Duodenal mucosa (tissue), 2 donors: ENCODE results near the gene GCNT4.

Experiments used
- H3K27ac ChIP-seq: one replicate; pipeline ENCODE4 v1.7.0; 2013; ENCODE audit warnings: low read depth, low read length
- H3K27me3 ChIP-seq, 2 donors: one replicate each; pipeline ENCODE4 v1.7.0; 2013; ENCODE audit warnings: low read length in 2 of 2, control low read depth in 1 of 2; ENCODE audit not compliant: insufficient read depth in 2 of 2, control insufficient read depth in 1 of 2
- H3K36me3 ChIP-seq, 2 donors: one replicate each; pipeline ENCODE4 v1.7.0; 2013; ENCODE audit warnings: low read length in 2 of 2, control low read depth in 1 of 2; ENCODE audit not compliant: insufficient read depth in 2 of 2, control insufficient read depth in 1 of 2
- H3K4me1 ChIP-seq, 2 donors: one replicate each; pipeline ENCODE4 v1.7.0; 2013; ENCODE audit warnings: low read length in 2 of 2, control low read depth in 1 of 2; ENCODE audit not compliant: insufficient read depth in 2 of 2, control insufficient read depth in 1 of 2
- H3K4me3 ChIP-seq, 2 donors: one replicate each; pipeline ENCODE4 v1.7.0; 2013; ENCODE audit warnings: low read length in 2 of 2, low read depth in 1 of 2
- H3K9ac ChIP-seq, 2 donors: one replicate each; pipeline ENCODE4 v1.7.0; 2013; ENCODE audit warnings: low read length in 2 of 2, low read depth in 1 of 2
- H3K9me3 ChIP-seq, 2 donors: one replicate each; pipeline ENCODE4 v1.7.0; 2013; ENCODE audit warnings: low read length in 2 of 2, control low read depth in 1 of 2; ENCODE audit not compliant: control insufficient read depth in 1 of 2

GCNT4 gene

GRCh38 chr5:75053054-75053303, 621 bp upstream of the GCNT4 start:
- H3K4me1 ChIP-seq, result peaks cover 39 to 50% of the 10 kb centered on the region in 2 donors
- H3K27ac ChIP-seq, result peak overlapping the region; percentile 82
- no peaks in the 10 kb centered on the region for H3K9me3 ChIP-seq
- peak overlapping the region; percentile 55 to 87 for H3K9ac ChIP-seq
- peaks cover 0 to 5% of the 10 kb centered on the region in 2 donors for H3K36me3 ChIP-seq
- H3K4me3 ChIP-seq, result peak overlapping the region; percentile 72 to 82
- H3K27me3 ChIP-seq, result no peaks in the 10 kb centered on the region

DNA sequence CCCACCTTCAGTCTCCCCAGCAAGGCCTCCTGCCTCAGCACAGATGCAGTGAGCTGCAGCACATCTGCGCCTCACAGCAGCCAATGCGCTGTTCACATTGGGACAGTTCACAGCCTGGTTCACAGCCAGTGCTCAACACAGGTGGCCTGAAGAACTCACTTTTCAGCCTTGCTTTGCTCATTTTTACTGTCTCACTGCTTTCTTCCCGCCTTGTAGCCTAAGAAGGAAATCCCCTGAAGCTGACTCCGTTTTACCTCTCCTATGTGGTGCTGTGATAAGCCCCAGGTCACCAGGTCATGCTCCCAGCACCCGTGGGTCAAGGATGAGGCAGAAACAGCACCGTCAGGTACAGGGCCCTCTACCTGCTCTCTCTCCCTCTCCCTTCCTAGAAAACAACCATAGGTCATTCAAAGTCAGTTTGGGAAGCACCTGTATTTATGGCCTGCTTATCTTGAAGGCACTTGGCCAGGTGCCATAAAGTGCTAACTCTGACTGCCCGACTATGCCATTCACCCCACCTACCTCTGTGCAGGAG, 1.1 kb downstream of the GCNT4 start:
- Histone ChIP-seq H3K36me3 (peaks cover 1 to 17% of the 10 kb centered on the region in 2 donors), H3K27me3 (no peaks in the 10 kb centered on the region), H3K4me1 (peaks cover 39 to 50% of the 10 kb centered on the region in 2 donors), H3K9ac (peak overlapping the region; percentile 4 to 87), H3K4me3 (peak overlapping the region; percentile 72 to 82), H3K9me3 (no peaks in the 10 kb centered on the region), H3K27ac (no peak overlapping the region)

- peaks cover 39 to 50% of the 10 kb centered on the region in 2 donors for H3K4me1 ChIP-seq
- H3K4me3 ChIP-seq, result peak overlapping the region; percentile 72 to 82
- peaks cover 4 to 26% of the 10 kb centered on the region in 2 donors for H3K36me3 ChIP-seq
- H3K9me3 ChIP-seq, result no peaks in the 10 kb centered on the region
- H3K27ac ChIP-seq, result no peak overlapping the region
- H3K9ac ChIP-seq, result peak overlapping the region in 1 of 2 donors; percentile 87
- no peaks in the 10 kb centered on the region for H3K27me3 ChIP-seq
These were observed 1.9 kb downstream of the GCNT4 start for GRCh38 chr5:75050415-75050814.

DNA sequence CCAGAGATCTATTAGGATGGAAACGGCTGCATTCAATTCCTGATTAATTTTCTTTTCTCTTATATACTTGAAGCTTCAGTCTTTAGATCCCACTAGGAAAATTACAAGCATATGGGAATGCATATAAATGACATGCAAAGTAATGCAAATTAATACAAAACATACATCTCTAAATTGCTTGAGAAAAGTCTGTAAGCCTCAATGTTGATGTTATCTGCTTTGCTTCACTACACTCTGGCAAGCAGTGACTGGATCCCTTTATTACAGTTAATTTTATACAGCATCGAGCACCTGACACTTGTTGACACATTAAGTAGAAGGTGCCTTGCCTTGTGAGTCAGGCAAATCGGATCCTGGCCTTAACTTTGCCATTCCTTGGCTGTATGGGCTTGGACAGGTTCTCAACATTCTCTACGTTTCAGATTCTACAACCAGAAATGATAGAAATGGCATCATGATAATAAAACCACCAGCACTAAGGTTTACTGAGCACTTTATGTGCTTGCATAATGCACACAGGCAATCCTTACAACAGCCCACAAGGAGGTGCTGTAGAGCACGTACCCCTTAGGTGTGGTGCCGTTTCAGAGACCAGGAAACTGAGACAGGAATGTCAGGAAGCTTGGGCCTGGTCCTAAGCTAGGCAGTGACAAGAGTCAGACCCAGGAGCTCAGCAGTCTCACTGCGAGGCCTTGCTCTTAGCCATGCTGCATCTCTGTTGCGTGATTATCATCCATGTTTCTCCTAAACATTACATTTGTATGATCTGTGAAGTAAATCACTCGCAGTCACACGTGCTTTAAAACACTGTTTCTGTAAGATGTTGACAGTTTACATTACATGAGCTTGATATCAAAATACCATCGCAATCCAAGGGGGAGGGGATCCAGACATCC, 2.7 kb downstream of the GCNT4 start:
- Histone ChIP-seq H3K9me3 (no peaks in the 10 kb centered on the region), H3K36me3 (peaks cover 4 to 33% of the 10 kb centered on the region in 2 donors), H3K9ac (no peak overlapping the region), H3K27ac (no peak overlapping the region), H3K4me3 (peak overlapping the region; percentile 72 to 82), H3K27me3 (no peaks in the 10 kb centered on the region), H3K4me1 (peaks cover 36 to 47% of the 10 kb centered on the region in 2 donors)

DNA sequence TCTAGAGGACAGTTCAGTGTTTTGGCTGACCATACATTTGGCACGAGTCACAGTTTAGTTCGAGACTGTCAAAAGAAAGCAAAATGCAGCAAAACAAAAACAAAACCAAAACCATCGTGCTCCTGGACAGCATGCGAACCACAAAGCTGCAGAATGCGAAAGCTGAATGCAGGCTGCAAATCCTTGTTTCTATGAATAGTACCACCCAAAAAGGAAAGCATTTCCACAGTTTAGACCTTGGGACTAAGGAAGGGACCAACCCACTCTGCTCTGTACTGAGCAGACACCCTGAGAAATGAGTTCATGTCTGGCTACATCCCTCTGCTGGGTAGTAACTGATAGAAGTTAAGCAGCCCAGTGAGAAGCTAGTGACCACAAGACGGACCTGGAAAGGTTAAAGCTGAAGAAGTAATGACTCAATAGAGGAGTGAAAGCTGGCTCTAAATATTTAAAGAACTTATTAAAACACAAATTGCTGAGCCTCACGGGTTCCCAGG, 3.9 kb downstream of the GCNT4 start:
- Histone ChIP-seq H3K27me3 (no peaks in the 10 kb centered on the region), H3K4me1 (peaks cover 31 to 37% of the 10 kb centered on the region in 2 donors), H3K9me3 (no peaks in the 10 kb centered on the region), H3K4me3 (peak overlapping the region; percentile 44 to 63), H3K36me3 (peaks cover 4 to 45% of the 10 kb centered on the region in 2 donors), H3K9ac (peak overlapping the region in 1 of 2 donors; percentile 10), H3K27ac (no peak overlapping the region)

DNA sequence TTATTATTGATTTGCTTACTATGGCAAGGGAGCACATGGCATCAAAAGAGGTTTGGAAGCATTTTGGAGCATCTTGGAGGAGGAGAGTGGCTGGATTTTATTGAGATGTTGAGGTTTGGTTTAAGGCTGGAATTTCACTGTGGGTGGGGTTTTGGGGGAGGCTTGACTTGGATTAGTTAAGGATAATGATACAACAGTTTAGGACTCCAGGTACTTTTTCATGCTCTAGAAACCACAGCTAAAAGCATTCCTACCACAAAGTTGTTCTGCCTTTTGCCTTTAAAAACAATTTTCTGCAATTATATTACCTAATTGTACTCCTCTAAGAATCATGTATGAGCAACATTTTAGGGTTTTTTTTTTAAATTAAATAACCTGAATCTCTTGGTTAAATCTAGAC, 5.0 kb downstream of the GCNT4 start:
- Histone ChIP-seq H3K4me3 (no peak overlapping the region), H3K4me1 (peaks cover 31 to 37% of the 10 kb centered on the region in 2 donors), H3K27me3 (no peaks in the 10 kb centered on the region), H3K9ac (no peak overlapping the region), H3K27ac (no peak overlapping the region), H3K9me3 (no peaks in the 10 kb centered on the region), H3K36me3 (peaks cover 4 to 46% of the 10 kb centered on the region in 2 donors)

GRCh38 chr5:75046366-75047142, 5.8 kb downstream of the GCNT4 start:
- peaks cover 4 to 46% of the 10 kb centered on the region in 2 donors for H3K36me3 ChIP-seq
- no peaks in the 10 kb centered on the region for H3K9me3 ChIP-seq
- peaks cover 31% of the 10 kb centered on the region in 2 donors for H3K4me1 ChIP-seq
- H3K4me3 ChIP-seq, result no peak overlapping the region
- H3K27me3 ChIP-seq, result no peaks in the 10 kb centered on the region
- no peak overlapping the region for H3K9ac ChIP-seq
- H3K27ac ChIP-seq, result no peak overlapping the region

- H3K36me3 ChIP-seq, result peaks cover 4 to 54% of the 10 kb centered on the region in 2 donors
- H3K9me3 ChIP-seq, result no peaks in the 10 kb centered on the region
- H3K9ac ChIP-seq, result no peak overlapping the region
- no peaks in the 10 kb centered on the region for H3K27me3 ChIP-seq
- H3K27ac ChIP-seq, result no peak overlapping the region
- peaks cover 16 to 17% of the 10 kb centered on the region in 2 donors for H3K4me1 ChIP-seq
- no peak overlapping the region for H3K4me3 ChIP-seq
These were observed 7.3 kb downstream of the GCNT4 start for GRCh38 chr5:75045071-75045470.

- H3K4me3 ChIP-seq, result no peak overlapping the region
- peaks cover 7 to 54% of the 10 kb centered on the region in 2 donors for H3K36me3 ChIP-seq
- no peaks in the 10 kb centered on the region for H3K9me3 ChIP-seq
- no peaks in the 10 kb centered on the region for H3K27me3 ChIP-seq
- H3K9ac ChIP-seq, result no peak overlapping the region
- H3K4me1 ChIP-seq, result peaks cover 10 to 11% of the 10 kb centered on the region in 2 donors
- no peak overlapping the region for H3K27ac ChIP-seq
These were observed 8.0 kb downstream of the GCNT4 start for GRCh38 chr5:75044406-75044805.
